Activated T-cell treated with anti-CD3 and anti-CD28 coated beads, Interleukin-2, amount 50 U/mL, for 1 hour (primary cell): ENCODE measurements around the gene LACTB.

Experiments
- DNase-seq: peaks from one replicate; pipeline ENCODE4 v3.0.0-alpha.2; 2020

LACTB gene

GRCh38 chr15:63121382-63122001, at the start of gene LACTB:
TSS of gene LACTB (plus strand) at chr15:63121861. CDS start at chr15:63121872, 11 bp downstream.
- peak; percentile 82 for DNase-seq

GRCh38 chr15:63072023-63072650, 49.5 kb upstream of the LACTB start:
- DNase-seq = no peak

- DNase-seq = no peak
These were observed 48.8 kb upstream of the LACTB start for GRCh38 chr15:63072809-63073277.

- DNase-seq = no peak
These were observed 48.0 kb upstream of the LACTB start for GRCh38 chr15:63073497-63074172.

- DNase-seq = no peak
These were observed 46.4 kb upstream of the LACTB start for GRCh38 chr15:63075015-63075983.

GRCh38 chr15:63075984-63076713, 45.5 kb upstream of the LACTB start:
- no peak for DNase-seq

GRCh38 chr15:63076714-63077046, 45.0 kb upstream of the LACTB start:
- no peak for DNase-seq

- DNase-seq = no peak
These were observed 43.7 kb upstream of the LACTB start for GRCh38 chr15:63077952-63078351.

- no peak for DNase-seq
These were observed 41.6 kb upstream of the LACTB start for GRCh38 chr15:63079947-63080626.

GRCh38 chr15:63080634-63081250, 40.9 kb upstream of the LACTB start:
- no peak for DNase-seq

- no peak for DNase-seq
These were observed 39.3 kb upstream of the LACTB start for GRCh38 chr15:63082366-63082765.

GRCh38 chr15:63083044-63083443, 38.6 kb upstream of the LACTB start:
- no peak for DNase-seq

GRCh38 chr15:63083541-63083940, 38.1 kb upstream of the LACTB start:
- no peak for DNase-seq

GRCh38 chr15:63084806-63085205, 36.9 kb upstream of the LACTB start:
- DNase-seq = no peak

GRCh38 chr15:63085289-63085688, 36.4 kb upstream of the LACTB start:
- no peak for DNase-seq

GRCh38 chr15:63086271-63086670, 35.4 kb upstream of the LACTB start:
- no peak for DNase-seq

- DNase-seq = no peak
These were observed 34.7 kb upstream of the LACTB start for GRCh38 chr15:63086947-63087346.

- DNase-seq = no peak
These were observed 33.0 kb upstream of the LACTB start for GRCh38 chr15:63088533-63089245.

GRCh38 chr15:63089260-63090043, 32.2 kb upstream of the LACTB start:
- DNase-seq = no peak

- no peak for DNase-seq
These were observed 31.2 kb upstream of the LACTB start for GRCh38 chr15:63090472-63090871.
